UCSD-AML1 (cell line): Measurements from ENCODE around the gene BPIFB4.
"Not testable (repeated sequence)": the region's sequence is repeated elsewhere in the genome, so short reads cannot be mapped to it uniquely, and the experiment has no call there.

Experiments
- DNase-seq: peaks from one replicate; lab custom pipeline; 2025; ENCODE audit not compliant: unreplicated experiment; lab: John Stamatoyannopoulos, UW

BPIFB4 gene

GRCh38 chr20:33079259-33079658 is at the start of gene BPIFB4:
Gene BPIFB4 (plus strand): TSS chr20:33079643. CDS start chr20:33081527, 1,884 bp downstream.
- no peak for DNase-seq

- no peak for DNase-seq
Observed at GRCh38 chr20:33030076-33030475, 49.4 kb upstream of the BPIFB4 start.

- no peak for DNase-seq
Observed at GRCh38 chr20:33030569-33030968, 48.9 kb upstream of the BPIFB4 start.

- no peak for DNase-seq
Observed at GRCh38 chr20:33031531-33031930, 47.9 kb upstream of the BPIFB4 start, which contains the start of gene BPIFB6. Gene BPIFB6 (plus strand): TSS chr20:33031648. CDS start chr20:33031648, 0 bp downstream.

- DNase-seq: no peak
Observed at GRCh38 chr20:33032555-33032954, 46.9 kb upstream of the BPIFB4 start.

GRCh38 chr20:33033381-33033780 is 46.1 kb upstream of the BPIFB4 start:
- no peak for DNase-seq

GRCh38 chr20:33034115-33034514 is 45.3 kb upstream of the BPIFB4 start:
- no peak for DNase-seq

- DNase-seq: no peak
Observed at GRCh38 chr20:33034901-33035492, 44.4 kb upstream of the BPIFB4 start.

- no peak for DNase-seq
Observed at GRCh38 chr20:33037456-33037855, 42.0 kb upstream of the BPIFB4 start.

GRCh38 chr20:33038243-33038642 is 41.2 kb upstream of the BPIFB4 start:
- DNase-seq: no peak

GRCh38 chr20:33042430-33042829 is 37.0 kb upstream of the BPIFB4 start:
- no peak for DNase-seq

- no peak for DNase-seq
Observed at GRCh38 chr20:33042983-33043730, 36.3 kb upstream of the BPIFB4 start.

- DNase-seq: no peak
Observed at GRCh38 chr20:33043731-33044181, 35.7 kb upstream of the BPIFB4 start.

- not testable (repeated sequence) for DNase-seq
Observed at GRCh38 chr20:33045129-33045721, 34.2 kb upstream of the BPIFB4 start.

- DNase-seq: no peak
Observed at GRCh38 chr20:33046412-33046811, 33.0 kb upstream of the BPIFB4 start.

GRCh38 chr20:33051333-33051732 is 28.1 kb upstream of the BPIFB4 start:
- DNase-seq: no peak

- no peak for DNase-seq
Observed at GRCh38 chr20:33053291-33054106, 25.9 kb upstream of the BPIFB4 start, which contains the start of gene BPIFB3. Gene BPIFB3 (plus strand): TSS chr20:33053903. CDS start chr20:33055436, 1,533 bp downstream.

GRCh38 chr20:33054381-33054780 is 25.1 kb upstream of the BPIFB4 start:
- no peak for DNase-seq

- DNase-seq: no peak
Observed at GRCh38 chr20:33054791-33055190, 24.7 kb upstream of the BPIFB4 start.

GRCh38 chr20:33059136-33059535 is 20.3 kb upstream of the BPIFB4 start:
- no peak for DNase-seq

- no peak for DNase-seq
Observed at GRCh38 chr20:33059741-33060390, 19.6 kb upstream of the BPIFB4 start.
